Aorta (tissue), 5 donors: ENCODE results near the gene HS3ST1. TPM values are rescaled to one million over a fixed set of nuclear protein-coding genes. Genes with fewer than 3 reads are reported as not detected.
A peak's percentile ranks its signal among the peaks of the same experiment; 100 is the strongest.

Experiments
- ATAC-seq: fragments of 200-7000 bp; cut with Tn5 transposase; one replicate; pipeline ENCODE4 v1.9.1; 2022; ENCODE audit warnings: moderate library complexity; ENCODE audit not compliant: low FRiP score
- DNase-seq, 2 donors: peaks; one replicate each; pipeline ENCODE4 v3.0.0-alpha.2; 2020
- H3K27ac ChIP-seq, 2 donors: one replicate each; pipeline ENCODE4 v1.5.1; 2013; ENCODE audit warnings: low read length in 2 of 2, mild to moderate bottlenecking in 2 of 2, moderate library complexity in 2 of 2, control low read depth in 1 of 2, inconsistent platforms in 1 of 2, low read depth in 1 of 2
- H3K27me3 ChIP-seq, 2 donors: one replicate each; pipeline ENCODE4 v1.6.1; 2013; ENCODE audit warnings: control low read depth in 1 of 2, low read length in 1 of 2, mild to moderate bottlenecking in 1 of 2, moderate library complexity in 1 of 2; ENCODE audit not compliant: insufficient read depth in 2 of 2, control insufficient read depth in 1 of 2
- H3K36me3 ChIP-seq, 2 donors: one replicate each; pipeline ENCODE4 v1.6.1; 2013; ENCODE audit warnings: control low read depth in 1 of 2, low read length in 1 of 2, mild to moderate bottlenecking in 1 of 2; ENCODE audit not compliant: insufficient read depth in 2 of 2, control insufficient read depth in 1 of 2
- H3K4me1 ChIP-seq, 2 donors: one replicate each; pipeline ENCODE4 v1.6.1; 2013; ENCODE audit warnings: low read length in 2 of 2, control low read depth in 1 of 2, mild to moderate bottlenecking in 1 of 2, moderate library complexity in 1 of 2; ENCODE audit not compliant: insufficient read depth in 2 of 2, control insufficient read depth in 1 of 2
- H3K4me3 ChIP-seq, 2 donors: one replicate each; pipeline ENCODE4 v1.5.1; 2013; ENCODE audit warnings: low read length in 2 of 2, control low read depth in 1 of 2, mild to moderate bottlenecking in 1 of 2
- H3K9me3 ChIP-seq: one replicate; pipeline ENCODE4 v1.6.1; 2013; ENCODE audit warnings: mild to moderate bottlenecking, low read length; ENCODE audit not compliant: control insufficient read depth
- WGBS, 2 donors: extraction: QIAGEN DNeasy Blood & Tissue Kit; methylation state at CpG; one replicate each; pipeline ENCODE4 v1.1.7; 2013; 5-methylcytosine and 5-hydroxymethylcytosine counted together
- intact Hi-C, 2 donors: fragments of 100-400 bp; cut with DNase I; formaldehyde crosslinking; loops; one replicate each; pipeline versions ENCODE4 v1.14.2 to v1.15.0; 2022
- polyA plus RNA-seq, 2 donors: library from polyadenylated mRNA; stranded (reverse); fragments of 200-250 nt; gene quantifications; one replicate each; pipeline ENCODE4 v1.2.3, GENCODE V29; 2013
- total RNA-seq, 2 donors: library from RNA; stranded (reverse); fragmentation: NEBNext Ultra II Directional; extraction: Animal tissue kit (Norgen Biotek cat#: 25700); gene quantifications; one replicate each; pipeline ENCODE4 v1.2.1, GENCODE V29; 2021
- donor health status: healthy with polysubstance abuse.
- donor health status: Bipolar disorder and iron deficiency.
- donor health status: DM: no; HTN: no; CAD: no.
- donor health status: DM: no; HTN: no; CAD: no.
- donor health status: DM: yes; HTN: yes; CAD: no.

The HS3ST1 gene
- total and polyA plus RNA-seq, 4 donors, result 0.15 to 6.9 (median 2.3) TPM

DNA sequence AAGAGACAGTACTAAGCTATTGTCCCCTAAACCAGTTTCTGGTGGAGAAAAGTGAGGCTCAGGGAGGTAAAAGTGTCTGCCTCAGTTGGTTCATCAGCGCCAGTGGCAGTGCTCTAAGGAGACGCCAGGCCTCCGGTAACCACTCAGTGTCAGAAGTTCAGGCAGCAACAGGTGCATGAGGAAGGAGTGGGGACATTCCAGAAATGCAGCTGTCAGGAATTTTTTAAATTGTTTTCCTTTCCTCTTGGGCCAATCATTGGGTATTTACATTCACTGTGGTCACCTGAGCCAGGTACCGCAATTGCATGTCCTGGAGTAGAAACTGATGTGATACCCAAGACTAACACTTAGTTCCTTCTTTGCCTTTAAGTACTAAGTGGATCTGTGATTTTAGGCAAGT lies 40.2 kb upstream of the HS3ST1 start:
- intact Hi-C loops, result no loop called here
- Histone ChIP-seq H3K36me3 (no peaks in the 10 kb centered on the region), H3K27me3 (no peaks in the 10 kb centered on the region), H3K4me3 (no peak overlapping the region), H3K4me1 (no peaks in the 10 kb centered on the region), H3K9me3 (no peaks in the 10 kb centered on the region), H3K27ac (no peak overlapping the region)
- no peak for DNase-seq
- WGBS, 2 donors, result 97% methylated on average over 4 of the region's 4 CpGs
- ATAC-seq, result no peak

DNA sequence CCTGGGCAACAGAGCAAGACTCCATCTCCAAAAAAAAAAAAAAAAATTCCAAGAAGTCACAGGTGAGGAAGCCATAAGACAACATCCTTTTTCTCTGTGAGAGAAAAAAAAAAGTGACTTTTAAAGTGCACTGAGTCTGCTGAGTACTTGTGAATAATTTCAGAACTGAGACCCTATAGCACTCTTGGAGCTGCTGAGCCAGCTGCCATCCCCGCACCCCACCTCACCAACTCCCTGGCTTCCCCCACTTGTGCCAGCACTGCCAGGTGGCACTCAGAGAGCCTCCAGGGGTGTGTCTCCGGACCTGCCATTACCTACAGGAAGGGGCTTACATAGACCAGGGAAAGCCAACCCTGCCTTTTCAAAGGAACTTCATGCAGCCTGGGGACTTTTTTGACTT lies 39.2 kb upstream of the HS3ST1 start:
- DNase-seq (no peak), ATAC-seq (no peak)
- Histone ChIP-seq H3K36me3 (no peaks in the 10 kb centered on the region), H3K4me3 (no peak overlapping the region), H3K4me1 (no peaks in the 10 kb centered on the region), H3K9me3 (no peaks in the 10 kb centered on the region), H3K27ac (no peak overlapping the region), H3K27me3 (no peaks in the 10 kb centered on the region)
- WGBS, 2 donors, result 71 to 95% methylated on average over 2 of the region's 2 CpGs
- intact Hi-C loops, result no loop called here

DNA sequence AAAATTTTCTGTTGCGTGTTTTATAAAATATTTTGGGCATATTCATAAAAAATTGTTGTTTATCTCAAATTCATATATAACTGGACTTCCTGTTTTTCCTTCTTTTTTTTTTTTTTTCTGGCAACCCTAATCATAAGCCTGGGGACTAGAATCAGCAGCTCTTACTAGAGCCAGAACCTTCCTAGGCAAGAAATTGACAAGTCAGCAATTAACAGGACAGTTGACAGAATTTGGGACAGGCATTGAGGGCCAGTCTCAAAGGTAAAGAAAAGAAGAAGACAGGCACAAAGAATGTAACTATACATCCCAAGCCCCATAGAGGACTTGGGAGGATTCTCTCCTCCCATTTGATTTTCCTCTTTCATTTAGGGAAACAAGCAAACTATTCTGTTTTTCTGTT lies 35.0 kb upstream of the HS3ST1 start:
- Histone ChIP-seq H3K9me3 (no peaks in the 10 kb centered on the region), H3K4me3 (no peak overlapping the region), H3K27ac (no peak overlapping the region), H3K4me1 (no peaks in the 10 kb centered on the region), H3K36me3 (no peaks in the 10 kb centered on the region), H3K27me3 (no peaks in the 10 kb centered on the region)
- ATAC-seq, result no peak
- 82% methylated on average over 1 of the region's 1 CpG for WGBS, 2 donors
- no peak for DNase-seq
- intact Hi-C loops, result no loop called here

DNA sequence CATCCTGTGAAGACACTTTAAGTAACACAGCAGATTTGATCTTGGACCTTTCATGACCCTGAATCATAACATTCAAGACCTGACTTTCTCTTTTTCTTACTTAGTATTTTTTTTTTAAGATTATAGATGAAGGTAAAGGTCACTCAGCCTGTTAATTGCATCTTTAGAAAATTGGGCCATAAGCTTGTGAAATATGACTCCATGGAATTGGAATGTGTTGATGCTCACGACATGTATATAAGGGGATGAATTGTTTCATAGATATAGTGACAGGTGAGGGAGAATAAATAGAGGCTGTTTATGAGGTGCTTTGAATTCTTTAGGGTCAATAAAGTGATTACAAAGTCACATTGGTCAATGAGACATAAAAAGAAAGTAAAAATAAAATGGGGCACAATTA lies 27.7 kb upstream of the HS3ST1 start:
- Histone ChIP-seq H3K4me3 (no peak overlapping the region), H3K9me3 (peaks cover 1% of the 10 kb centered on the region), H3K4me1 (no peaks in the 10 kb centered on the region), H3K27me3 (no peaks in the 10 kb centered on the region), H3K36me3 (no peaks in the 10 kb centered on the region), H3K27ac (no peak overlapping the region)
- WGBS, 2 donors, result 77 to 78% methylated on average over 1 of the region's 1 CpG
- ATAC-seq (no peak), DNase-seq (no peak)
- intact Hi-C loops, result no loop called here

DNA sequence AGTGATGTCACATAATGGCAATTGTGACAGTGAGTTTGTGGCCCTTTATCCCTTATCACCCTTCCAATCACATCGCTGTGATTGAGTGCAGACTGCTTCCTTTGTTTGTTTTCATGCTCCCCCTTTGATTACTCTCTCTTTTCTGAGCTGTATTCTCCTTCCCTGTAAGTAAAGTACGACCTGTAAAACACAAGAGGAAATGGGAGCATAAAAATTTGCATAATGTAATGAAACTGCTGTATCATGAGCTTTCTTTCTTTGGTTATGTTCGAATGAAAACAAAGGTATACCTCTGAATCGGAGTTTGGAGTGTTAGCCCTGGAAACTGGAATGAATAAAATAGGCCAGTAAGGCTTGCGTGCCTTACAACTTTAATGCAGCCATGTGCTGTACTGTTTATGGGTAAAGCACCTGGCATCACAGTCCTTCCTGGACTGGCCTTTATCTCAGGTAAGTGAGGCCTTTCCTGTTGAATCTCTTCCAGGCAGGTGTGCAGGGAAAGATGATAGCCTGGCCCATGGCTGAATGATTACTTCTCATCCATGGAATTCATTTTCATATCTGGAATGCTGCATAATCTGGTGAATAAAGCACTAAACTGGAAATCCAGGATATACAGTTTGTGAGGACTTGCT lies 26.6 kb upstream of the HS3ST1 start:
- intact Hi-C loops, result no loop called here
- Histone ChIP-seq H3K27ac (no peak overlapping the region), H3K36me3 (no peaks in the 10 kb centered on the region), H3K27me3 (no peaks in the 10 kb centered on the region), H3K9me3 (peaks cover 1% of the 10 kb centered on the region), H3K4me3 (no peak overlapping the region), H3K4me1 (no peaks in the 10 kb centered on the region)
- WGBS, 2 donors, result 85 to 86% methylated on average over 5 of the region's 5 CpGs
- no peak for DNase-seq
- ATAC-seq, result no peak

DNA sequence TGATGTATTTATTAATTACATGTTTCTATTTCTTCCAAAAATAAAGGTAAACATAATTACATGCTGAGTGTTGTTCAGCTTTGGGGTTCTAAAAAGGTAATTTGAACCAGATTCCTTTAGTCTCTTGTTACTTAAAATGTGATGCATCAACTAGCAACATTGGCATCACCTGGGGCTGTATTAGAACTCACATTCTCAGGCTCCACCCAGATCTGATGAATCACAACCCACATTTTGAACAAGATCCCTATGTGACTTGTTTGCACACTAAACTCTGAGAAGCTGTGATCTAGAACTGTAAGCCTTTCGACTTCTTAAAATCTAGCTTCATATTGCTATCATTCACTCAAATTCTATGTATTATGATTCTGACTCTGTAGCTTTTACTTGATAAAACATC lies 23.0 kb upstream of the HS3ST1 start:
- 94 to 98% methylated on average over 1 of the region's 1 CpG for WGBS, 2 donors
- Histone ChIP-seq H3K9me3 (peaks cover 1% of the 10 kb centered on the region), H3K4me1 (no peaks in the 10 kb centered on the region), H3K4me3 (no peak overlapping the region), H3K27me3 (no peaks in the 10 kb centered on the region), H3K27ac (no peak overlapping the region), H3K36me3 (no peaks in the 10 kb centered on the region)
- DNase-seq, result no peak
- no peak for ATAC-seq
- intact Hi-C loops, result no loop called here

DNA sequence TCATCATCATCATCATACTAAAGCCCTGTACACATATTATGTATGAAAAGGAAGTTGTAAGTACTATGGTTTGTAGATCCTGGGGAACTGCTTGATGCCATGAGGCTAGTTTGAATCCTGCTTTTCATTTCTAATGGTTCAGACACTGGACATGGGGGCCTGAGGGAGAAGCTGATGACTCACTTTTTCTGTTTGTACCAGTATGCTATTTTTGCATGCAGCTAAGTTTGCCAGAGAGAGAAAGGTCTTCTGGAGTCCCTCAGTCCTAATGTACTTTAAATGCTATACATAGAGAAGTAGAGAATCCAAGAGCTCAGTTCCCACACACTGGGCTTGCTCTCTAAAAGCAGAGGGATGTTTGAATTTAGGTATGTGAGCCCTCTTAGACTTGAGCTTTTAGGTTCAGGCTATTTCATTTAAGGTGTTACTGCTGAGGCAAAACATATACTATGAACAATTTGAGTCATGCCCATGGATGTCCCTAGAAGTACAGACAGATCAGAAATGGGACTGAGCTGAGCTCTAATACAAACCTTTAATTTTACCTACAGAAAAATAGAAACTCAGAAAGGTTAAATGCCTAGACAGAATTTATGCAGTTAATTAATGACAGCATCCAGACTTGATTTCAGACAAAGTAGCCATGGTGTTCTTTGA lies 17.6 kb upstream of the HS3ST1 start:
- DNase-seq (no peak), ATAC-seq (peak; percentile 48)
- Histone ChIP-seq H3K36me3 (no peaks in the 10 kb centered on the region), H3K27ac (no peak overlapping the region), H3K9me3 (no peaks in the 10 kb centered on the region), H3K4me1 (peaks cover 0 to 3% of the 10 kb centered on the region in 2 donors), H3K4me3 (no peak overlapping the region), H3K27me3 (no peaks in the 10 kb centered on the region)
- intact Hi-C loops, result no loop called here

DNA sequence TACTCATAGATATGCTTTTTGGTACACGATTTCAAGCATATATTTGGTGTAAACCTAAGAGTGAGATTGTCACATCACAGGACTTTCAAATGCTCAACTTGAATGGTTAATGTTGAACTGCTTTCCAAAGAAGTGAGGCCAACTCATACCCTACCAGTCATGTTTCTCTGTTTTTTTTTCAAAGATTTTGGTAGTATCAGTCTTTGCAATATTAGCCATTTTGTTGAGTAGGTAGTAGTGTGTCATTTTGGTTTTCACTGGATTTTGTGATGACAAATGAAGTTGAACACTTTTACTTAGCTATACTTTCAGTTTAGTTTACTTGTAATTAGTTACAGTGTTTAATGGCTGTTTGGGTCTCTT lies 12.5 kb upstream of the HS3ST1 start:
- Histone ChIP-seq H3K27ac (no peak overlapping the region), H3K27me3 (no peaks in the 10 kb centered on the region), H3K36me3 (no peaks in the 10 kb centered on the region), H3K4me1 (peaks cover 0 to 3% of the 10 kb centered on the region in 2 donors), H3K4me3 (no peak overlapping the region), H3K9me3 (no peaks in the 10 kb centered on the region)
- WGBS, 2 donors, result 95 to 96% methylated on average over 1 of the region's 1 CpG
- DNase-seq, result no peak
- intact Hi-C loops, result no loop called here
- ATAC-seq, result no peak

DNA sequence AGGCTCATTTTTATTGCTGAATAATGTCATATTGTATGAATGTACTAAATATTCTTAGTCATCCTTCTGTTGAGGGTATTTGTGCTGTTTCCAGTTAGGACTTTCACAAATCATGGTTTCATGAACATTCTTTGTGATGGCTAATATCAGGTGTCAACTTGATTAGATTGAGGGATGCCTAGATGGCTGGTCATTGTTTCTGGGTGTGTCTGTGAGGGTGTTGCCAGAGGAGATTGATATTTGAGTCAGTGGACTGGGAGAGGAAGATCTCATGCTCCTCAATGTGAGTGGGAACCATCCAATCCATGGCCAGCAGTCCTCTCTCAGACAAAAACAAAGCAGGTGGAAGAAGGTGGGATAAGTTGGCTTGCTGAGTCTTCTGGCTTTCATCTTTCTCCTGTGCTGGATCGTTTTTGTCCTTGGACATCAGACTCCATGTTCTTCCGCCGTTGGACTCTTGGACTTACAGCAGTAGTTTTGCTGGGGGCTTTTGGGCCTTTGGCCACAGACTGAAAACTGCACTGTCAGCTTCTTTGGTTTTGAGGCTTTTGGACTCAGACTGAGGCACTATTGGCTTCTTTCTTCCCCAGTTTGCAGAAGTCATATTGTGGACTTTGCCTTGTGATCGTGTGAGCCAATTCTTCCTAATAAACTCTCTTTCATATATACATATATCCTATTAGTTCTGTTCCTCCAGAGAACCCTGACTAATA lies 11.9 kb upstream of the HS3ST1 start:
- no peak for DNase-seq
- 93 to 94% methylated on average over 4 of the region's 4 CpGs for WGBS, 2 donors
- Histone ChIP-seq H3K4me1 (peaks cover 0 to 2% of the 10 kb centered on the region in 2 donors), H3K27ac (no peak overlapping the region), H3K4me3 (no peak overlapping the region), H3K36me3 (no peaks in the 10 kb centered on the region), H3K27me3 (no peaks in the 10 kb centered on the region), H3K9me3 (no peaks in the 10 kb centered on the region)
- no peak for ATAC-seq
- intact Hi-C loops, result no loop called here
